Fibroblast of villous mesenchyme (primary cell): Measurements from ENCODE around the gene STRA6. TPM values are rescaled to one million over a fixed set of nuclear protein-coding genes. Genes with fewer than 3 reads are reported as not detected.

Source experiments
- DNase-seq: peaks from one replicate; pipeline ENCODE4 v3.0.0-alpha.2; 2010; ENCODE audit warnings: low read depth
- H3K4me3 ChIP-seq: 2 replicates; pipeline ENCODE4 v1.5.1; 2011; ENCODE audit warnings: low read depth, mild to moderate bottlenecking, low read length
- total RNA-seq: library from RNA; depleted of rRNA; stranded (reverse); fragments of >200 nt; gene quantifications from 2 replicates; pipeline ENCODE4 v1.2.3, GENCODE V29; 2012
- TF ChIP-seq, protein P1 (sequence below): IDR thresholded peaks from 2 replicates; pipeline ENCODE4 v1.5.1; 2012; ENCODE audit warnings: low read depth, mild to moderate bottlenecking, low read length; ENCODE audit not compliant: insufficient read depth

STRA6 gene
- total RNA-seq, 1 donor = 52.7 TPM

DNA sequence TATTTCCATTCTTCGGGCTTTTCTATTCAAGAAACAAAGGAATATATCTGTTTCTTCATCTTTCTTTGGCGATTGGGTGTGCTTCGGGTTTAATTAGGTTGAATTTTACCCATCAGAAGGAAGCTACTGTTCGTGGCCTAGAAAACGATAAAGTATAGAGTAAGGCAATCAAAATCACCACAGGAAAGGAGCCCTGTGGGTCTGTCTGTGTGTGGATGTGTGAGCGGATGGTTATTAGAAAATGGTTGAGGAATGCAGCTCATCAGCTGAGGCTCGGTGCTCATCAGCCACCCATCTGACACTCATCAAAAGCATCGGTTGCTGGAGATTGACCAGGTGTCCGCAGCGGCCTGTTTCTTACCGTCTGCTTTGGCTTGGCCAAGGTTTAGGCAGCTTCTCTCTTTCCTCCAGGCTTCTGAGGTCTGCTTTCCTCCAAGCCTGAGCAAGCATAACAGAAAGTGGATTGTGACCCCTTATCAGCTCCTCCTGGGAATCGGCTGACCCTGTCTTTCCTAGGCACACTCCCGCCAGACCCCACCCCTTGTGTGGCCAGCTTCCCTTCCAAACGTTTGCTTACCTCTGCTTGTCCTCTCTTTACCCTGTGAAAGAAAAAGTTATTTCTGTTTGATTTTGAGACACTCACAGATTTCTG is 46.7 kb downstream of the STRA6 start:
- DNase-seq = no peak
- TF ChIP-seq, protein P1, sequence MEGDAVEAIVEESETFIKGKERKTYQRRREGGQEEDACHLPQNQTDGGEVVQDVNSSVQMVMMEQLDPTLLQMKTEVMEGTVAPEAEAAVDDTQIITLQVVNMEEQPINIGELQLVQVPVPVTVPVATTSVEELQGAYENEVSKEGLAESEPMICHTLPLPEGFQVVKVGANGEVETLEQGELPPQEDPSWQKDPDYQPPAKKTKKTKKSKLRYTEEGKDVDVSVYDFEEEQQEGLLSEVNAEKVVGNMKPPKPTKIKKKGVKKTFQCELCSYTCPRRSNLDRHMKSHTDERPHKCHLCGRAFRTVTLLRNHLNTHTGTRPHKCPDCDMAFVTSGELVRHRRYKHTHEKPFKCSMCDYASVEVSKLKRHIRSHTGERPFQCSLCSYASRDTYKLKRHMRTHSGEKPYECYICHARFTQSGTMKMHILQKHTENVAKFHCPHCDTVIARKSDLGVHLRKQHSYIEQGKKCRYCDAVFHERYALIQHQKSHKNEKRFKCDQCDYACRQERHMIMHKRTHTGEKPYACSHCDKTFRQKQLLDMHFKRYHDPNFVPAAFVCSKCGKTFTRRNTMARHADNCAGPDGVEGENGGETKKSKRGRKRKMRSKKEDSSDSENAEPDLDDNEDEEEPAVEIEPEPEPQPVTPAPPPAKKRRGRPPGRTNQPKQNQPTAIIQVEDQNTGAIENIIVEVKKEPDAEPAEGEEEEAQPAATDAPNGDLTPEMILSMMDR = no peak
- H3K4me3 ChIP-seq = no peak overlapping the region

DNA sequence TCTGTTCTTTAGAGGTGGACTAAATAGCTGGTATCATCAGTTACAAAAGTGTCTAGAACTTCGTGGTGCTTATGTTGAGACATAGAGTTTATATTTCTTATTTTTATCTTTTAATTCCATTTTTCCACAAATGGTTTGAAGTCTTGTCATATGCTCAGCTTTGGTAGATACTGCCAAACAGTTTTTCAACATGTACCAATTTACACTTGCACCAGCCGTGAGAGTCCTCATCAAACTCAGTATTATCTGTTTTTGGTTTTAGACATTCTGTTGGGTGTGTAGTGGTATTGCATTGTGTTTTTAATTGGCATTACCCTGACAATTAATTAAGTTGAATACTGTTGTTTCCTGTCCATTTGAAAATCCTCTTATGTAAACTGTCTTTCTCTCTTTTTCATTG is 55.5 kb downstream of the STRA6 start:
- no peak overlapping the region for H3K4me3 ChIP-seq
- TF ChIP-seq, protein P1 = no peak
- no peak for DNase-seq

GRCh38 chr15:74146277-74146800 is 56.2 kb downstream of the STRA6 start:
- TF ChIP-seq, protein P1 = no peak
- no peak overlapping the region for H3K4me3 ChIP-seq
- DNase-seq = no peak

DNA sequence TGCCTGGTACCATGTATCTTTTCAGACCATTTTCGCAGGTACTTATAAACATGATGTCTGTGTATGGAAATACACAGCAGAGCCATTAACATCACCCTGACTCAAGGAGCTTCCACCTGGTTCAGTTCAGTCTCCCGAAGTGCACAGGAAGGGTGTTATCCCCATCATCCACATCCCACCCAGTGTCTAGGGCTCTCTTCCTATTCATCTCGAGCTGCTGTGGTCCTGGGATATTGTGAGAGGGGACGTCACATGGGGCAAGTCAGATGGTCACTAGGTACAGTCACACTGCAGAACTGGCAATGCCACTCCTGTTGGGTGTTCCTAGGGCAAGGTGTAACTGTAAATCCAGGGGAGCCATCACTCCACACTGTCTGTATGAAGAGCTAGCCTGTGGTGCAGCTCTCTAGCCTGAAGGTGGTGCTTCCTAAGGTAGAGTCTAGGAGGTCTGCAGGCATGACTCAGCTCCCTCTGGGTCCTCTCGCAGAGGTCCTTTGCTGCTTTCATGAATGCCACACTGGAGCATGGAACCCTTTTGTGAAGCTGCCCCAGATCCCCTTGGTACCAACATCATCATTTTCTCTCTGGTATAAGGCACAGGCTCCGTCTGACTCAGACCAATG is 58.3 kb downstream of the STRA6 start:
- DNase-seq = no peak
- TF ChIP-seq, protein P1 = peak; percentile 15
- no peak overlapping the region for H3K4me3 ChIP-seq

DNA sequence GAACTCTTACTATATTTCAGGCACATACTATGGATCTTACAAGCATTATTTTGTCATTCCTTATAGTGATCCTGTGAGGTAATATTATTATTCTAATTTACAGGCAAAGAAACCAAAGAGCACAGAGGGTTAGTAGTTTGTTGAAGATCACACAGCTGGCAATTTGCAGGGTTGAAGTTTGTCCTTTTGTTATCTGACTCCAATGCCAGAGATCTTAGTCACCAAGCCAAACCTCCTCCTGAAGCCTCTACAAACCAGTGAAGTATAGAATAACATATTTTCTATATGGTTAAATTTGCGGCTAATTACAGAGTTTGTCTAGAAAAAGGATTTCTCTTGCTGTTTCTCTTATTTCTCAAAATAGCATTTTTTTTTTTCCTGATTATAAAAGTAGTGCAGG is 61.0 kb downstream of the STRA6 start:
- DNase-seq = no peak
- H3K4me3 ChIP-seq = no peak overlapping the region
- TF ChIP-seq, protein P1 = no peak

- no peak overlapping the region for H3K4me3 ChIP-seq
- DNase-seq = no peak
- TF ChIP-seq, protein P1 = no peak
Observed at GRCh38 chr15:74138642-74139041, 63.9 kb downstream of the STRA6 start.
